OCI-M2 (cell line): ENCODE results near the gene GJD3.
"Not testable (repeated sequence)": the region's sequence is repeated elsewhere in the genome, so short reads cannot be mapped to it uniquely, and the experiment has no call there.

Source experiments
- DNase-seq: peaks from one replicate; lab custom pipeline; 2025; ENCODE audit not compliant: unreplicated experiment; lab: John Stamatoyannopoulos, UW

Gene GJD3, protein sequence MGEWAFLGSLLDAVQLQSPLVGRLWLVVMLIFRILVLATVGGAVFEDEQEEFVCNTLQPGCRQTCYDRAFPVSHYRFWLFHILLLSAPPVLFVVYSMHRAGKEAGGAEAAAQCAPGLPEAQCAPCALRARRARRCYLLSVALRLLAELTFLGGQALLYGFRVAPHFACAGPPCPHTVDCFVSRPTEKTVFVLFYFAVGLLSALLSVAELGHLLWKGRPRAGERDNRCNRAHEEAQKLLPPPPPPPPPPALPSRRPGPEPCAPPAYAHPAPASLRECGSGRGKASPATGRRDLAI

DNA sequence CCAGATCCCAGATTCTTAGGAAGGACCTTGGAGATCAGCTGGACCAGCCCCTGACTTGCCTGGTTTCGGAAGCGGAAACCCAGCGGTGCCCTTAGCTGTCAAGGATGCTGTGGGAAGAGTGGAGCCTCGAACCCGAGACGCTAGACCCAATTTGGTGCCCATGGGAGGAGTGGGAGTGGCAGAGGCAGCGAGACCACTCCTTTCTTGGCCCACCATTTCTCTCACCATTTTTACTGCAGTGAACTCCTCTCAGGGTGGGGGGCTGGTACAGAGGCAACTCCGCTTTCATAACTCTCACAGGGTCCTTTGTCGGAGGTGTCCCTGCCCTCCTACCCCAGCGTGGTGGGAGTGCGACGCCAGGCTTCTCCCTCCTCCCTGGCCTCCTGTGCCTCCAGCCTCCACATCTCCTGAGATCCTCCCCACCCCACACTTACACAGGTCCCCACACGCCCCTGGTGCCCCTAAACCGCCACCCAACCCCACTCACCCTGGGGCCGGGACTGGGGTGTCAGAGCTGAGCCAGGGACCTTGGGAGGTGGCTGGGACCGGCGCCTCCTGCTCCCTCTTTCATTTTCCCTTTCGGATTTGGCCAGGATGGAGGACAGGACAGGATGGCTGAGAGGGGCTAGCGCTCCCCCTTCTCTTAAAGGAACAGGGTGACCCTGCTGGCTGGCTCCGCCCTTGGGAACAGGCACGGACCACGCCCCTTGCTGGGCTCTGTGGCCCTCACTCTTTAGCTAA lies at the start of gene GJD3:
GJD3 (minus strand) TSS at position 617 of the 741 bp plus-strand sequence. CDS start 922 bp downstream, outside the sequence.
- DNase-seq = no peak

DNA sequence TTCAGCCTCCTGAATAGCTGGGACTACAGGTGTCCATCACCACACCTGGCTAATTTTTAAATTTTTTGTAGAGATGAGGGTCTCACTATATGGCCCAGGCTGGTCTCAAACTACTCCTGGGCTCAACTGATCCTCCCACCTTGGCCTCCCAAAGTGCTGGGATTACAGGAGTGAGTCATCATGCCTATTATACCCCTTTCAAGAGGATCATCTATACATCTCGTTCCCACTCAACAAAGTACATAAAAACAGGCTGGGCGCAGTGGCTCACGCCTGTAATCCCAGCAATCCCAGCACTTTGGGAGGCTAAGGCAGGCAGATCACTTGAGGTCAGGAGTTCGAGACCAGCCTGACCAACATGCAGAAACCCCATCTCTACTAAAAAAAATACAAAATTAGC lies 49.8 kb upstream of the GJD3 start:
- DNase-seq = not testable (repeated sequence)

DNA sequence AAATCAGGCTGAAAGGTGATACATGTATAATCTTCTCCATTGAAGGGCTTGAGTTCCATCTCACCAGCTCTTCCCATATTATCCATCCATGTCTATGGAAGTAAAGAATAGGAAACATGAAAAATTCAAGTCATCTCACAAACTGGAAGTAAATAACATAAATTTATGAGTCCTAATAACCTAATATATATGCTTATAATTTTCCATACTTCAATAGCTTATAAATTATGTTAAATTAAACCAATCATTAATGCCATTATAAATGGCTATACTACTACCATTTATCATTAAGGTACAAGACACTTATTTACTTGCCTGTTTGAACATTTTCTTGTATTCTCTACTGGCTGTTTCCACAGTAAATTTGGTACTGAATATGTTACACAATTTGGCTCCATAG lies 48.3 kb upstream of the GJD3 start:
- DNase-seq = no peak

DNA sequence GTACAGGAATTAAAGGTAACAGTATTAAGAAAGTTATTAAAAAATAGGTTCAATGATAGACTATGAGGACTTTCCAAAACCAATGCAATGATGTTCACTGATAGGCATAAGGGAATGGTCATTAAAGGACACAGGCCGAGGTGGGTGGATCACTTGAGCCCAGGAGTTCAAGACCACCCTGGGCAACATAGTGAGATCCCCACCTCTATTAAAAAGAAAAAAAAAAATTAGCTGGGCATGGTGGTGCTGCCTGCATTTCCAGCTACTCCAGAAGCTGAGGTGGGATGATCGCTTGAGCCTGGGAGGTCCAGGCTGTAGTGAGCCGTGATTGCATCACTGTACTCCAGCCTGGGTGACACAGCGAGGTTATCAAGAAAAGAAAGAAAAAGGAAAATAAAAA lies 47.3 kb upstream of the GJD3 start:
- DNase-seq = no peak

DNA sequence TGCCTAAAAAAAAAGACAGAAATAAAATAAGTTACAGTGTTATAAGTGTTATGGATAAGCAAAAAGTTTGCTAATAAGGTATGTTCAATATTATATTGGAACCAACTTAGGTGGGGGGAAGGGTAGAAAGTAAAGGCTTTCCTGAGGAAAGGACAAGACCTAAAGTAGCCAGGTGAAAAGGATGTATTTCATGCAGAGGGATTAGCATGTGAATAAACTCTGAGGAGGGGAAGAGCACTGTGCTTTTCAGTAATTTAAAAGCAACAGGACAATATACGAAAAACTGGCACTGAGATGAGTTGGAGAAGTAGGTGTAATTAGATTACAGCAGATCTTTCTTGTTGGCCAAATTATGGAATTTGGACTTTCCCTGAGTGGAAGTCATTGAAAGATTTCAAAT lies 45.5 kb upstream of the GJD3 start:
- no peak for DNase-seq

DNA sequence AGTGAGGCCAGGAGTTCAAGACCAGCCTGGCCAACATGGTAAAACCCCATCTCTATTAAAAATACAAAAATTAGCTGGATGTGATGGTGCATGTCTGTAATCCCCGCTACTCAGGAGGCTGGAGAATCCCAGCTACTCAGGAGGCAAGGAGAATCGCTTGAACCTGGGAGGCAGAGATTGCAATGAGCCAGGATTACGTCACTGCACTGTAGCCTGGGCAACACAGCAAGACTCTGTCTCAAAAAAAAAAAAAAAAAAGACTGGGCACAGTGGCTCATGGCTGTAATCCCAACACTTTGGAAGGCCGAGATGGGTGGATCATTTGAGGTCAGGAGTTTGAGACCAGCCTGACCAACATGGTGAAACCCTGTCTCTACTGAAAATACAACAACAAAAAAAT lies 45.0 kb upstream of the GJD3 start:
- DNase-seq = not testable (repeated sequence)

DNA sequence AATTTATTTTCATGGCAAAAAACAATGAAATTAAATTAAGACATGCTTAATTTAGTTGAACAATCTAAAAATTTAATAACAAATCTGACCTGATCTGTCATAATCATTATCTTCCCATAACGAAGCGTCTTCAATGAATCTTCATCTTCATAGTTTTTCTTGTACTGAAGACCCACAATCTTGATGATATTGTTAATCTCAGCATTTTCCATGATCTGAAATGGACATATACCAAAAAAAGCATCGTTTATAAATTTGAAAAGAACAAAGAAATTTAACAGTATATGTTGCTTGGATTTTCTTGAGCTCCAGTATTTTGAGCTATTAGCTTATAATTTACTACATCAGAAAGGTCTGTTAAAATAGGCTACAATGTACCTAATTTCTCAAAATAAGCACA lies 42.9 kb upstream of the GJD3 start:
- no peak for DNase-seq

DNA sequence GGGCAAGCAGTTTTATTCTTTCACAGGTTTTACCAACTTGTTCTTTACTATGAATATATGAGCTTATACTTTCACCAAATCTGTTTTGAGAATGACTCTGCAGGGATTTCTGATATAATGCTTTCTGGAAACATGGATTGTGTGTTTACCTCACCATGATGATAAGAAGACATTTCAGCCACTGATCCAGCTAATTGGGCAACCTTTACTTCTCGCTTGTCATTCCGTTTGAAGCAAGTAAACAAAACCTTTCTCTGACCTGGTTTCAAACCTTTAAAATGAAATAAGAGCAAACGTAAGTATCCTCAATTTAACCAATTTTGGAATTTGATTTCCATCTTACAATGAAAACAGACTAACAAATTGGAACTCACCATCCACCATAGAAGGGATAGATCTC lies 39.5 kb upstream of the GJD3 start:
- no peak for DNase-seq

DNA sequence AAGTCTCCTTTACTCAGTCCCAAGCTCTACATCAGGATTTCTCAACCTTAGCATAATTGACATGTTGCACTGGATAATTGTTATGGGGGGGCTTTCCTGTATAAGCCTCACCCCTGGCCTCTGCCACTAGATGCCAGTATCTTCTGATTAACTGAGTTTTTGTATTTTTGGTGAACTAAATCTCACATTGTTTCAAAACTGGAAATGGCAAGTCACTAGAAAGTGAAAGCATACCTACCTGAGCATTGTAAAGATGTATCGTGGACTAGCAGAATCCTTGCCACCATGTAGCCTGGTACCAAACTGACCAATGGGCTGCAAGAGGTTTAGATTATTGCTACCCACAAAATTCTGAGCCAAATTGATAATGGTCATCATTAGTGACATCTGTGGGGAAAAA lies 38.1 kb upstream of the GJD3 start:
- no peak for DNase-seq

DNA sequence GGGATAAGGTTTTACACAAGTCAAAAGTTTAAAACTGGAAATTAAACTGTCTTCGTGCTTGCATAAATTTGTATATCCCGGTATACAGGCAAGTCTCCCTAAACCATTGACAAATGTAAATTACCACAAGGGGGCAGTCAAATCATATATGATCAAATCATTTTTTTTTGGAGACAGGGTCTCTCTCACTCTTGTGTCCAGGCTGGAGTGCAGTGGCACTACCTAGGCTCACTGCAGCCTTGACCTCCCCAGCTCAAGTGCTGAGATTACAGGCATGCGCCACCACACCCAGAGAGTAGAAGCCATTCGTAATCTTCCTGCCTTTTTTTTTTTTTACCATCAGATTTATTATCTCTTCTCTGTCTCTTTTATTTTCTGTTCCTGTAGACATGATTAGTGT lies 34.6 kb upstream of the GJD3 start:
- no peak for DNase-seq

DNA sequence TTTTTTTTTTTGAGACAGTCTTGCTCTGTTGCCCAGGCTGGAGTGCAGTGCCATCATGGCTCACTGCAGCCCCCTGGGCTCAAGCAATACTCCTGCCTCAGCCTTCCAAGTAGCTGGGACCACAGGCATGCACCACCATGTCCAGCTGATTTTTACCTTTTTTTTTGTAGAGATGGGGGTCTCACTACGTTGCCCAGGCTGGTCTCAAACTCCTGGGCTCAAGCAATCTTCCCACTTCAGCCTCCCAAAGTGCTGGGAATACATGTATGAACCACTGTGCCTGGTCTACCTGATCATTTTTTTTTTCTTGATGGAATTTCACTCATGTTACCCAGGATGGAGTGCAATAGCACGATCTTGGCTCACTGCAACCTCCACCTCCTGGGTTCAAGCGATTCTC lies 22.0 kb upstream of the GJD3 start:
- not testable (repeated sequence) for DNase-seq

DNA sequence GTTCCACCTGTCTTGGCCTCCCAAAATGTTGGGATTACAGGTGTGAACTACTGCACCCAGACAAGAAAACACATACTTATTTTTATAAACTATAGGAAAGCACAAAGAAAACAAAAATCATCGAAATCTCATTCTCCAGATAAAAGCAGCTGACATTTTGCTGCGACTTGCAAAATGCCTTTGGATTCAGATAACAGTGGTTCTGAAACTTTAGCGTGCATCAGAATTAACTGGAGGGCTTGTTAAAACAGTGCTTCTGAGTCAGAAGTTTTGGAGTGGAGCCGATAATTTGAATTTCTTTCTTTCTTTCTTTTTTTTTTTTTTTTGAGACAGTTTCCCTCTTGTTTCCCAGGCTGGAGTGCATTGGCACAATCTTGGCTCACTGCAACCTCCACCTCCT lies 17.7 kb upstream of the GJD3 start:
- no peak for DNase-seq

DNA sequence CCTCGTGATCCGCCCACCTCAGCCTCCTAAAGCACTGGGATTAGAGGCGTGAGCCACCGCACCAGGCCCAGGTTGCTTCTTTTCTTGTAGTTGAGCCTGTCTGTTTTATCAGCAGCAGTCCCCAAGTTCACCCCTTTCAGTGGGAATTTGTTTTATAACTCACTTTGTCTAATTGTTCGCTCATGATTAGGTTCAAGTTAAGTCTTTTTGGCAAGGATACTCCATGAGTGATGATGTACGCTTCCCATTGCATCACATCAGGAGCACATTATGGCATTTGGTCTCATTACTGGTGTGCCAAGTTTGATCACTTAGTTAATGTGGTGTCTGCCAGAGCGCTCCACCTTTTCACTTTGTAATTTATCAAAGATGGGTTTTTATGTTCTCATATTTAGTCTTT lies 14.4 kb upstream of the GJD3 start:
- DNase-seq = no peak

DNA sequence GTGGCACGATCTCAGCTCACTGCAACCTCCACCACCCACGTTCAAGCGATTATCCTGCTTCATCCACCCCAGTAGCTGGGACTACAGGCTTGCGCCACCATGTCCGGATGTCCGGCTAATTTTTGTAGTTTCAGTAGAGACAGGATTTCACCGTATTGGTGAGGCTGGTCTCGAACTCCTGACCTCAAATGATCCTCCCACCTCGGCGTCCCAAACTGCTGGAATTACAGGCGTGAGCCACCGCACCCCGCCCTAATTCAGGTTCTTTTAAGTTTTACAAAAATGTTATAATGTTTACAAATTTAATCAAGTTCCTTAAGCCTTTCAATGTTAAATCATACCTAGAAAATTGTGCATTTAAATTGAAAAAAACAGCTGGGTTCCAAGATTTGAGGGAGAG lies 13.3 kb upstream of the GJD3 start:
- DNase-seq = no peak

DNA sequence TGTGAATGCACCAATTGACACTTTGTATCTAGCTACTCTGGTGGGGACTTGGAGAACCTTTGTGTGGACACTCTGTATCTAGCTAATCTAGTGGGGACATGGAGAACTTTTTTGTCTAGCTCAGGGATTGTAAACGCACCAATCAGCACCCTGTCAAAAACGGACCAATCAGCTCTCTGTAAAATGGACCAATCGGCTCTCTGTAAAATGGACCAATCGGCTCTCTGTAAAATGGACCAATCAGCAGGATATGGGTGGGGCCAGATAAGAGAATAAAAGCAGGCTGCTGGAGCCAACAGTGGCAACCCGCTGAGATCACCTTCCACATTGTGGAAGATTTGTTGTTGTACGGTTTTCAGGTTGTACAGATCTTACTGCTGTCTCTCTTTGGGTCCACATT lies 12.0 kb upstream of the GJD3 start:
- DNase-seq = not testable (repeated sequence)

DNA sequence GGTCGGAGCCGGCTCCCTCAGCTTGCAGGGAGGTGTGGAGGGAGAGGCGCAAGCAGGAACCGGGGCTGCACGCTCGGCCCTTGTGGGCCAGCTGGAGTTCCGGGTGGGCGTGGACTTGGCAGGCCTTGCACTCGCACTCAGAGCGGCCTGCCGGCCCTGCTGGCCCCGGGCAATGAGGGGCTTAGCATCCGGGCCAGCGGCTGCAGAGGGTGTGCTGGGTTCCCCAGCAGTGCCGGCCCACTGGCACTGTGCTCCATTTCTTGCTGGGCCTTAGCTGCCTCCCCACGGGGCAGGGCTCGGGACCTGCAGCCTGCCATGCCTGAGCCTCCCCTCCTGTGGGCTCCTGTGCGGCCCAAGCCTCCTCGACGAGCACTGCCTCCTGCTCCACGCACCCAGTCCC lies 11.2 kb upstream of the GJD3 start:
- not testable (repeated sequence) for DNase-seq

DNA sequence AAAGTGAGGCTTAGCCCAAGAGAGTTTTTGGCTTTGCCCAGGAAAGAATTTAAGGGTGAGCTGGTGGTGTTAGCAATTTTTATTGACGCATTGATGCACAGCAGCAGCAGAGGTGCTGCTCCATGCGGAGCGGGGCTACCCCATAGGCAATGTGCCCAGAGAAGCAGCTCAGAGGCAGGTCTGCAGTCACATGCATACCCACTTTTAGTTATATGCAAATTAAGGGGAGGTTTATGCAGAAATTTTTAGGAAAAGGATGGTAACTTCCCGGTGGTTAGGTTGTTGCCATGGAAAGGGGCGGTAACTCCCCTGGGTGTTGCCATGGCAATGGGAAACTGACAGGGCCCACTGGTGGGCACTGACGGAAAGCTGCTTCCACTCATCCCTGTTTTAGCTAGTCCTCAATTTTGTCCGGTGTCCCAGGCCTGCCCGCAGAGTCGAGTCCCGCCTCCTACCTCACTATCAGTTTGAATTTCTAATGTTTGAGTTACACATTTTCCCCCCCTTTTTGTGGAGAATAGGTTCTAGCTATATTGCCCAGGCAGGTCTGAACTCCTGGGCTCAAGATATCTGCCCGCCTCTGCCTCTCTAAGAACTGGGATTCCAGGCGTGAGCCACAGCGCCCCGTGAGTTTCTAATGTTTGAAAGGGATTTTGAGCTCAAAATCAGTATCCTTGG lies 10.4 kb upstream of the GJD3 start:
- DNase-seq = no peak

DNA sequence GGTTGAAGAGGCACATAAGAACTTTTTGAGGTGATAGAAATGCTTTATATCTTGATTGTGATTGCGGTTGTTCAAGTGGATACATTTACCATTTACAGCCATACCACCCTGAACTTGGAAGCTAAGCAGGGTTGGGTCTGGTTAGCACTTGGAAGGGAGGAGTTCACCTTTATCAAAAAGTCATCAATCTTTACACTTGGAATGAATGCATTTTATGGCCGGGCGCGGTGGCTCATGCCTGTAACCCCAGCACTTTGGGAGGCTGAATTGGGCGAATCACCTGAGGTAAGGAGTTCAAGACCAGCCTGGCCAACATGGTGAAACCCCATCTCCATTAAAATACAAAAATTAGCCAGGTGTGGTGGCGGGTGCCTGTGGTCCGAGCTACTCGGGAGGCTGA lies 9.5 kb upstream of the GJD3 start:
- DNase-seq = no peak

DNA sequence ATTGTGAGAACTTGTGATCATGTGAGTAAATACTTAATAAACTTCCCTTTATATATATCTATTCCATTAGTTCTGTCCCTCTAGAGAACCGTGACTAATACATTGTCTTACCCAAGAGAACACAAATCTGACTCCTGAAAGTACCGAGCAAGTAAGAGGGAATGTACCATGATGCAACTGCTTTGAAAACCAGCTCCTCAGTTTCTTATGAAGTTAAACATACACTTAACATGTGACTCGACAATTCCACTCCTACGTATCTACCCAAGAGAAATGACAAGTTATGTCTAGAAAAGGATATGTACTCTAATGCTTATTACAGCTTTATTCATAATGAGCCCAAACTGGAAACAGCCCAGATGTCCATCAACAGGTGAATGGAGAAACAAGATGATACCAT lies 8.8 kb upstream of the GJD3 start:
- no peak for DNase-seq

DNA sequence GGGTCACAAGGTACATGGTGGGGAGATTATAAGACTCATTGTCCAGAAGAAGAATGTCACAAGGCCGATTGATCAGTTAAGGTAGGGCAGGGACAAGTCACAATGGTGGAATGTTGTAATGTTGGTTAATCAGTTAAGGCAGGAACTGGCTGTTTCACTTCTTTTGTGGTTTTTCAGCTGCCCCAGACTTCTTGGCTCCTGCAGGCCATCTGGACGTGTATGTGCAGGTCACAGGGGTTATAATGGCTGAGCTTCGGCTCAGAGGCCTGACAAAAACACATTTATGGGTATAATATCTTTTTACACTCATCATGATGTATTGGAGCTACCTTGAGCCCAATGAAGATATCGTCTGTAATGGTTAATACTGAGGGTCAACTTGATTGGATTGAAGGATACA lies 8.1 kb upstream of the GJD3 start:
- DNase-seq = not testable (repeated sequence)

DNA sequence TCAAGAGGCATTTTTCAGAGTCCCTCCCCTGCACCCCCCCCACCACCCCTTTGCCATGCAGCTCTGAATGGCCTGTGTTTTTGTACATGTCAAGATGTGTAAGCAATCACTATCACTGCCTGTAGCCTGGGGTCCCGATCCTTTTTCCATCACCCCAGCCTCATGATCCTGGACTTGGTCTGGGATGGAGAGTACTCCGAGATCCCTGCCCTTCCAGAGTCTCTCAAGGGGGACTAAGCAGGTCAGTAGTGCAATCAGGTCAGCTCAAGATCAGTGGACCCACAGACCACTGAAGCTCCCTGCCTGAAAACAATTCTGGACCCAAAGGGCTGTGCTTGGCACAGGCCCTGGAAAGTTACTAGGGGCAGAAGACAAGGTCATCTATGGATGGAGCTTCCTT lies 7.5 kb upstream of the GJD3 start:
- no peak for DNase-seq

DNA sequence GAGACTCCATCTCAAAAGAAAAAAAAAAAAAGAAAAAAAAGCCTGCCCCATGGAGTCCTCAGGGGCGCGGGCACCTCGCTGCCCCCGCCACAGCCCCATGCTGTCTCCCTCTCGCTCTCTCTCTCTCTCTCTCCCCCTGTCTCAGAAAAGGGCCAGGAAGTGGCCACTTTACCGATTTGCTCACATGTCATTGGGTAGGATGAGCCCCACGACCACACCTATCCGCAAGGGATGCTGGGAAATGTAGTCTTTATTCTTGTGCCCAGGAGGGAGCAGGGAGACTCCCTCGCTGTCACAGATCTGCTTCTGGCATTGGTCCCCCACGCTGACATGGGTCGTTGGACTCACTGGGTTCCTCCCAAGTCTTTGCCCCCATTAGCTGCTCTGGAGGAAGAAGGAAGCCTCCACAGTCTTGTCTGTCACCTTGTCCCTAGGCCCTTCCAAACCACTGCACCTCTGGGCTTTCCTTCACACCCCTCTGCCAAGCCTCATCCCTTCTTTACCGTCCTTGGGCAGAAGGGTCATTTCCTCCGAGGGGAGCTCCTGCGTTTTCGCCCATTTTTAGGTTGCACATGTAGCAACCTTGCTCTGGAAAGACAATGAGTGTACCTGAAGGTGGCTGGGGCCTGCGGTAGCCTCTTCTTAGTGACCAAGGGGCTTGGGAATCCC lies 6.9 kb upstream of the GJD3 start:
- no peak for DNase-seq
